RWPE2 (cell line): ENCODE data around the gene ARMCX4.

Experiments used
- ATAC-seq: fragments of 200-7000 bp; cut with Tn5 transposase; 3 replicates; pipeline ENCODE4 v1.9.1; 2021; ENCODE audit warnings: low read depth
- DNase-seq: peaks from one replicate; pipeline ENCODE4 v3.0.0-alpha.2; 2020; ENCODE audit warnings: low spot score
- H3K27ac ChIP-seq: fragments of 450-650 bp; 2 replicates; pipeline ENCODE4 v1.5.1; 2017; ENCODE audit warnings: mild to moderate bottlenecking; ENCODE audit not compliant: poor library complexity, severe bottlenecking
- H3K27me3 ChIP-seq: fragments of 250-450 bp; sonication (Bioruptor Pico); 2 replicates; pipeline ENCODE4 v1.5.1; 2021; ENCODE audit warnings: mild to moderate bottlenecking, moderate library complexity; ENCODE audit not compliant: insufficient read depth, poor library complexity, severe bottlenecking
- H3K36me3 ChIP-seq: fragments of 250-450 bp; sonication (Bioruptor Pico); 2 replicates; pipeline ENCODE4 v1.5.1; 2020; ENCODE audit warnings: low read depth, mild to moderate bottlenecking, moderate library complexity
- H3K4me1 ChIP-seq: fragments of 250-450 bp; sonication (Bioruptor Pico); 2 replicates; pipeline ENCODE4 v1.5.1; 2021; ENCODE audit warnings: mild to moderate bottlenecking, moderate library complexity; ENCODE audit not compliant: insufficient read depth, poor library complexity, severe bottlenecking
- H3K4me3 ChIP-seq: fragments of 250-450 bp; sonication (Bioruptor Pico); 2 replicates; pipeline ENCODE4 v1.5.1; 2021; ENCODE audit warnings: mild to moderate bottlenecking, moderate library complexity; ENCODE audit not compliant: severe bottlenecking
- H3K9me3 ChIP-seq: fragments of 250-450 bp; sonication (Bioruptor Pico); 2 replicates; pipeline ENCODE4 v1.5.1; 2021; ENCODE audit warnings: mild to moderate bottlenecking, moderate library complexity; ENCODE audit not compliant: severe bottlenecking
- CTCF ChIP-seq: fragments of 450-650 bp; IDR thresholded peaks from one replicate; pipeline ENCODE4 v1.5.1; 2017; ENCODE audit warnings: mild to moderate bottlenecking, moderate library complexity; ENCODE audit not compliant: poor library complexity, severe bottlenecking

The ARMCX4 gene

GRCh38 chrX:101485212-101485949 lies at the start of gene ARMCX4:
TSS of gene ARMCX4 (plus strand) at chrX:101485456. CDS start at chrX:101488590, 3,134 bp downstream.
- peak; percentile 66 for ATAC-seq
- no peaks in the 10 kb centered on the region for H3K4me1 ChIP-seq
- DNase-seq: no peak
- no peaks in the 10 kb centered on the region for H3K36me3 ChIP-seq
- H3K27me3 ChIP-seq: no peaks in the 10 kb centered on the region
- no peak for TF ChIP-seq CTCF
- no peak within 1 kb of the TSS for H3K4me3 ChIP-seq
- no peaks in the 10 kb centered on the region for H3K9me3 ChIP-seq
- no peak within 1 kb of the TSS for H3K27ac ChIP-seq

- Histone ChIP-seq H3K4me3 (no peak overlapping the region), H3K36me3 (no peaks in the 10 kb centered on the region), H3K9me3 (no peaks in the 10 kb centered on the region), H3K27me3 (no peaks in the 10 kb centered on the region), H3K27ac (no peak overlapping the region), H3K4me1 (no peaks in the 10 kb centered on the region)
- DNase-seq: no peak
- no peak for ATAC-seq
- no peak for TF ChIP-seq CTCF
Measured at GRCh38 chrX:101442085-101442484, 43.2 kb upstream of the ARMCX4 start.

DNA sequence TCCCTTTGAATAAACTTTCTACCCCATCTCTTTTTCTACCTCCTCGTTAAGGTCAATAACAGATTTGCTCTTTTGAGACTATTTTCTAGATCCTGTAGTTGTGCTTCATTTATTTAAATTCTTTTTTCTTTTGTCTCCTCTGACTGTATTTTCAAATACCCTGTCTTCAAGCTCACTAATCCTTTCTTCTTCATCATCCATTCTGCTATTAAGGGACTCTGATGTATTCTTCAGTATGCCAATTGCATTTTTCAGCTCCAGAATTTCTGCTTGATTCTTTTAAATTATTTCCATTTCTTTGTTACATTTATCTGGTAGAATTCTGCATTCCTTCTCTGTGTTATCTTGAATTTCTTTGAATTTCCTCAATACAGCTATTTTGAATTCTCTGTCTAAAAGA lies 36.0 kb upstream of the ARMCX4 start:
- Histone ChIP-seq H3K4me1 (no peaks in the 10 kb centered on the region), H3K27ac (no peak overlapping the region), H3K36me3 (no peaks in the 10 kb centered on the region), H3K27me3 (no peaks in the 10 kb centered on the region), H3K4me3 (no peak overlapping the region), H3K9me3 (no peaks in the 10 kb centered on the region)
- ATAC-seq (no peak), DNase-seq (no peak)
- TF ChIP-seq CTCF: no peak

GRCh38 chrX:101450085-101450484 lies 35.2 kb upstream of the ARMCX4 start:
- TF ChIP-seq CTCF: no peak
- Histone ChIP-seq H3K9me3 (no peaks in the 10 kb centered on the region), H3K36me3 (no peaks in the 10 kb centered on the region), H3K4me1 (no peaks in the 10 kb centered on the region), H3K27me3 (no peaks in the 10 kb centered on the region), H3K27ac (no peak overlapping the region), H3K4me3 (no peak overlapping the region)
- no peak for DNase-seq
- ATAC-seq: no peak

- H3K27me3 ChIP-seq: no peaks in the 10 kb centered on the region
- ATAC-seq (no peak), DNase-seq (no peak)
- TF ChIP-seq CTCF: no peak
- H3K36me3 ChIP-seq: no peaks in the 10 kb centered on the region
- H3K4me3 ChIP-seq: no peak overlapping the region
- no peaks in the 10 kb centered on the region for H3K4me1 ChIP-seq
- no peaks in the 10 kb centered on the region for H3K9me3 ChIP-seq
- H3K27ac ChIP-seq: no peak overlapping the region
Measured at GRCh38 chrX:101450961-101451360, 34.3 kb upstream of the ARMCX4 start.
